ENCODE measurements around the gene SF3A1.
"Not testable (repeated sequence)": the region's sequence is repeated elsewhere in the genome, so short reads cannot be mapped to it uniquely, and the experiment has no call there.

Gene SF3A1
- 120 to 161 (median 151) reads per million in 3 experiments for total RNA-seq

GRCh38 chr22:30356449-30357235 is at the start of gene SF3A1, which contains the start of gene CCDC157:
Gene SF3A1, minus strand, starts transcription at chr22:30356894. Its CDS starts 102 bp downstream, at chr22:30356792.
Gene CCDC157, plus strand, starts transcription at chr22:30357007. Its CDS starts 8,994 bp downstream, at chr22:30366001.
- DNase-seq = peak; percentile 87

GRCh38 chr22:30406400-30406799 is 49.7 kb upstream of the SF3A1 start:
- DNase-seq = no peak

GRCh38 chr22:30405731-30406130 is 49.0 kb upstream of the SF3A1 start:
- no peak for DNase-seq

- no peak for DNase-seq
These were observed 47.6 kb upstream of the SF3A1 start for GRCh38 chr22:30404307-30404706.

GRCh38 chr22:30402766-30403104 is 46.0 kb upstream of the SF3A1 start:
- DNase-seq = not testable (repeated sequence)

- DNase-seq = no peak
These were observed 45.5 kb upstream of the SF3A1 start for GRCh38 chr22:30402028-30402765.

- DNase-seq = not testable (repeated sequence)
These were observed 44.3 kb upstream of the SF3A1 start for GRCh38 chr22:30401024-30401423.

- no peak for DNase-seq
These were observed 43.5 kb upstream of the SF3A1 start for GRCh38 chr22:30400159-30400558.

- DNase-seq = no peak
These were observed 43.0 kb upstream of the SF3A1 start for GRCh38 chr22:30399718-30400117.

GRCh38 chr22:30398685-30399680 is 42.3 kb upstream of the SF3A1 start:
- no peak for DNase-seq

GRCh38 chr22:30397656-30398635 is 41.3 kb upstream of the SF3A1 start:
- no peak for DNase-seq

GRCh38 chr22:30396871-30397655 is 40.4 kb upstream of the SF3A1 start, which contains the start of gene SEC14L2:
Gene SEC14L2, plus strand, starts transcription at chr22:30397018. Its CDS starts 99 bp downstream, at chr22:30397117.
- DNase-seq = peak; percentile 47

GRCh38 chr22:30393885-30394284 is 37.2 kb upstream of the SF3A1 start:
- DNase-seq = no peak

- DNase-seq = no peak
These were observed 36.6 kb upstream of the SF3A1 start for GRCh38 chr22:30393322-30393680.

GRCh38 chr22:30392661-30393321 is 36.1 kb upstream of the SF3A1 start:
- no peak for DNase-seq

GRCh38 chr22:30390974-30391691 is 34.4 kb upstream of the SF3A1 start:
- DNase-seq = peak; percentile 76

- peak; percentile 73 for DNase-seq
These were observed 30.5 kb upstream of the SF3A1 start, which contains the start of gene RNF215 for GRCh38 chr22:30386960-30387827. Gene RNF215, minus strand, starts transcription at chr22:30387411. Its CDS starts 98 bp downstream, at chr22:30387313.

- no peak for DNase-seq
These were observed 29.9 kb upstream of the SF3A1 start for GRCh38 chr22:30386608-30386959.
